ENCODE measurements around the gene NFKB1.

The NFKB1 gene

GRCh38 chr4:102494603-102495002 lies 6.6 kb upstream of the NFKB1 start:
- H3K4me3 ChIP-seq (replicated peaks; ENCODE audit: insufficient read depth, low read length), result no peak overlapping the region
- TF ChIP-seq SPI1 (IDR thresholded peaks at IDR 0.05; ENCODE audit: borderline replicate concordance, low read depth) (no peak), CTCF (IDR thresholded peaks at IDR 0.05; ENCODE audit: insufficient read depth, low read length) (no peak), REST (IDR thresholded peaks at IDR 0.05; ENCODE audit: insufficient replicate concordance, low read depth) (no peak), POLR2AphosphoS5 (IDR thresholded peaks at IDR 0.05; ENCODE audit: low read depth) (no peak)
- no peak for DNase-seq (ENCODE audit: low read depth in 1 of 2, low spot score in 1 of 2)
- H3K27me3 ChIP-seq (ENCODE audit: insufficient read depth, poor library complexity, severe bottlenecking), result no peaks in the 10 kb centered on the region
- no peak overlapping the region for H3K27ac ChIP-seq (replicated peaks)

GRCh38 chr4:102497986-102498385 lies 3.2 kb upstream of the NFKB1 start:
- H3K27ac ChIP-seq (replicated peaks), result no peak overlapping the region
- DNase-seq (ENCODE audit: low read depth in 1 of 2, low spot score in 1 of 2), result no peak
- TF ChIP-seq CTCF (IDR thresholded peaks at IDR 0.05; ENCODE audit: insufficient read depth, low read length), result no peak
- TF ChIP-seq POLR2AphosphoS5 (IDR thresholded peaks at IDR 0.05; ENCODE audit: low read depth), result no peak
- no peak for TF ChIP-seq REST (IDR thresholded peaks at IDR 0.05; ENCODE audit: insufficient replicate concordance, low read depth)
- no peak for TF ChIP-seq GABPA (IDR thresholded peaks at IDR 0.05; ENCODE audit: low read depth)
- no peaks in the 10 kb centered on the region for H3K27me3 ChIP-seq (ENCODE audit: insufficient read depth, poor library complexity, severe bottlenecking)
- no peak overlapping the region for H3K4me3 ChIP-seq (replicated peaks; ENCODE audit: insufficient read depth, low read length)

GRCh38 chr4:102500352-102500695 lies 835 bp upstream of the NFKB1 start:
- Histone ChIP-seq H3K27me3 (ENCODE audit: insufficient read depth, poor library complexity, severe bottlenecking) (no peaks in the 10 kb centered on the region), H3K4me3 (replicated peaks; ENCODE audit: insufficient read depth, low read length) (peak overlapping the region; percentile 79), H3K27ac (replicated peaks) (peak overlapping the region; percentile 82)
- TF ChIP-seq REST (IDR thresholded peaks at IDR 0.05; ENCODE audit: insufficient replicate concordance, low read depth) (no peak), SPI1 (IDR thresholded peaks at IDR 0.05; ENCODE audit: borderline replicate concordance, low read depth) (no peak), CTCF (IDR thresholded peaks at IDR 0.05; ENCODE audit: insufficient read depth, low read length) (no peak), POLR2AphosphoS5 (IDR thresholded peaks at IDR 0.05; ENCODE audit: low read depth) (no peak), GABPA (IDR thresholded peaks at IDR 0.05; ENCODE audit: low read depth) (no peak)
- peak in 1 of 2 experiments; percentile 31 for DNase-seq (ENCODE audit: low read depth in 1 of 2, low spot score in 1 of 2)
